ENCODE results near the gene ABHD14A.

The ABHD14A gene

GRCh38 chr3:51941798-51942602 lies 32.9 kb upstream of the ABHD14A start, which contains the start of the genes PARP3 and RRP9:
TSS of gene PARP3 (plus strand) at chr3:51942363. CDS start at chr3:51943356, 993 bp downstream.
TSS of gene RRP9 (minus strand) at chr3:51941904. CDS start at chr3:51941867, 37 bp downstream.
- peak; percentile 100 for DNase-seq

GRCh38 chr3:51942603-51943450 lies 32.0 kb upstream of the ABHD14A start:
- peak; percentile 36 for DNase-seq

DNA sequence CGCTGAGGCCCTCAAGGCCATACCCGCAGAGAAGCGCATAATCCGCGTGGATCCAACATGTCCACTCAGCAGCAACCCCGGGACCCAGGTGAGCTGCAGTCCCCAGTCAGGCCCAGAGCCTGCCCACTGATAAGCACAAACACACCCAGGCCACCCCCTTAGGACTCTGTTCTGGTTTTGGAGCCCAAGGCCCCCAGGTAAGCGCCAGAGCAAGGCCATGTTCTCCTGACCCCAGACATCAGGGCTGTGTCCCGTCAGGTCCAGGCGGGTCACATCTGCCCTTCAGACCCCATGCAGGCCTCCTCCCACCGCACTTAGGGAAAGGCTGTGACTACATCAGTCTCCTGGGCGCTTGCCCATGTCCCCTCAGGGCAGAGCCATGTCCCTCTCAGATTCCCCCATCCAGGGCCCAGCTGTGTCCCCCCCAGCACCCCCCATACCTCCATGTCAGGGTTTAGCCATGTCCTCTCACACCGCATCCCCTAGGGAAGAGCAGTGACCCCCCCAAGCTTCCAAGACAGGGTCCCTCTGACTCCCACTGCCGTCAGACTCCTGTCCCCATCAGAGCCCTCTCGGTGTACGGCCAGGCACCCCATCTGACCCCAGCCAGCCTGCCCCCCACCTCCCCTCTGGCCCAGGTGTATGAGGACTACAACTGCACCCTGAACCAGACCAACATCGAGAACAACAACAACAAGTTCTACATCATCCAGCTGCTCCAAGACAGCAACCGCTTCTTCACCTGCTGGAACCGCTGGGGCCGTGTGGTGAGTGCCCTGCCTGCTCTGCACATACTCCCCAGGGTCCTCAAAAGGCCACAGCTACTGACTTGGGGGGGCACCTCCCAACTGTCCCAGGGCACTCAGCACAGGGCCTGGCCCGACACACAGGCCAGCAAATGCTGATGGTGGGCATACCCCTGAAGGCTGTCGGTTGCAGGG lies 31.1 kb upstream of the ABHD14A start:
- DNase-seq = no peak

DNA sequence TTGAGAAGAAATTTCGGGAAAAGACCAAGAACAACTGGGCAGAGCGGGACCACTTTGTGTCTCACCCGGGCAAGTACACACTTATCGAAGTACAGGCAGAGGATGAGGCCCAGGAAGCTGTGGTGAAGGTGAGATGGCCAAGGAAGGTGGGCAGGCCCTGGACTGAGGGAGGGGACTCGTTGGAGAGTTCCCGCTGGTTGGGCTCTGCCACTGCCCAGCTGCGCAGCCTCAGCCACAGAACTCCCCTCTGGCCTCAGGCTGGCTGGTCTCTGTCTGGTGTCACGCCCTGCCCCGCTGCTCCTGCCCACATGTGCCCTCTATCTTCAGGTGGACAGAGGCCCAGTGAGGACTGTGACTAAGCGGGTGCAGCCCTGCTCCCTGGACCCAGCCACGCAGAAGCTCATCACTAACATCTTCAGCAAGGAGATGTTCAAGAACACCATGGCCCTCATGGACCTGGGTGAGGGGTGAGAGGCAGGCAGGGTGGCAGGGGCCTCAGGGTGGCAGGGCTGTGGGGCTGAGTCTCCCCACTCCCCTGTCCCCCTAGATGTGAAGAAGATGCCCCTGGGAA lies 30.3 kb upstream of the ABHD14A start:
- no peak for DNase-seq

DNA sequence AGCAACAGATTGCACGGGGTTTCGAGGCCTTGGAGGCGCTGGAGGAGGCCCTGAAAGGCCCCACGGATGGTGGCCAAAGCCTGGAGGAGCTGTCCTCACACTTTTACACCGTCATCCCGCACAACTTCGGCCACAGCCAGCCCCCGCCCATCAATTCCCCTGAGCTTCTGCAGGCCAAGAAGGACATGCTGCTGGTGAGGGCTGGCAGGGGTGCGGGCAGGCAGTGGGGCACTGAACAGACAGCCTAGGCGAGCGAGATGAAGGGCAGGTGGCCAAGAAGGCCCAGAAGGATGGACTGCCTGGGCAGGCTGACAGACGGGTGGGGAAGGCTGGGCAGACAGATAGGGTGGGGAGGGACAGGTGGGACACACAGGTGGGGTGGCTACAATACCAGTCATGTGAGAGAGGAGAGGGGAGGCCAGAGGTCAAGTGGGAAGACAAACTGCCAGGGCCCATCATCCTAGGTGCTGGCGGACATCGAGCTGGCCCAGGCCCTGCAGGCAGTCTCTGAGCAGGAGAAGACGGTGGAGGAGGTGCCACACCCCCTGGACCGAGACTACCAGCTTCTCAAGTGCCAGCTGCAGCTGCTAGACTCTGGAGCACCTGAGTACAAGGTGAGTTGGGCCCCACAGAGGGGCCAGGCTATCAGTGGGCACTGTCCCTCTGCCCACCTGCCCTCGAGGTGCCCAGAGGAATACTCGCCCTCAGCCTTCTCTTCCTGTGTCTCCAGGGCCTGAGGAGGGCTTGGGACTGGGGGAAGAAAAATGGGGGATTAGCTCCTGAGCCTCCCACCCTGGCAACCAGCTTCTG lies 29.6 kb upstream of the ABHD14A start:
- no peak for DNase-seq

DNA sequence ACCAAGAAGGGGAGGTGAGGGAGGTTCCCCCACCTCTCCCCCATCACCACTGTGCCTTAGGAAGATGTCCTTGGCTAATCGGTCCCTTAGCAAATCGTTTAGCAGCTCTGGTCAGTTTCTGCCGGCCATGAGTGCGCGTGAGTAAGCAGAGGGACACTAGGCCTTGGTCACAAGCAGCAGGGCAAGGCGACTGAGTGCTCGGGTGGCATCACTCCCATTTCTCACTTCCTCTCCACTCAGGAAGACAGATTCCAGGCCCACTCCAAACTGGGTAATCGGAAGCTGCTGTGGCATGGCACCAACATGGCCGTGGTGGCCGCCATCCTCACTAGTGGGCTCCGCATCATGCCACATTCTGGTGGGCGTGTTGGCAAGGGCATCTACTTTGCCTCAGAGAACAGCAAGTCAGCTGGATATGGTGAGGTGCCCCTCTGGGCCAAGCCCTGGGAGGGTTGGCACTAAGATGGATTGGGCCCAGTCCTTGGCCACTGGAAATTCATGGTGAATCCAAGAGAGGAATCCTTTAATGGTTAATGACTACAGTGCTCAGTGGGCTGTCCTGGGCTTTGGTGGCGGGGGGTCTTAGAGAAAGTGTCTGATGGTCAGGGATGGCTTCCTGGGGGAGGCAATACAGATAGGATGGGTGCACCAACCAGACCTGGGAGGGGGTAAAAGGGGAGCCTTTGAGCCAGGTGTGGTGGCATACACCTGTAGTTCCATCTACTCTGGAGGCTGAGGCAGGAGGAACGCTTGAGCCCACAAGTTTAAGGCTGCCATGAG lies 28.7 kb upstream of the ABHD14A start:
- DNase-seq = no peak

DNA sequence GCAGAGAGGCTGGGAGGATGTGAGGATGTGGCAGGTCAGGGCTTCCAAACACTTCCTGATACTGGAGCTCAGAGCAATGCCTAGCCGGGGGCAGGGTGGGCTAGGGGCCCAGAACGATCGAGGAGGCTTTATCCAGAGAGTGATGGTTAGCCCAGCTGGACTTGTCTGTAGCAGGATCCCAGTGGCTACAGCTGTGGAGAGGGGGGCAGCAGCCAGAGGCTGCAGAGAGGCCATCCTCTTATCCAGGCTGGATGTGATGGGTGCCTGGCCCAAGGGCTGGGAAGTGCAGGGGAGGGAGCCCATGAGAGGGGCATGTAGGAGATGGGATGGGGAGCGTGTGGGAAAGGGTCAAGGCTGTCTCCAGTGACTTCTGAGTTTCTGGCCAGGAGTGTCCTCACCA lies 28.1 kb upstream of the ABHD14A start:
- no peak for DNase-seq

GRCh38 chr3:51947215-51947900 lies 27.5 kb upstream of the ABHD14A start:
- no peak for DNase-seq

- DNase-seq = no peak
Measured at GRCh38 chr3:51948016-51948580, 26.8 kb upstream of the ABHD14A start.

DNA sequence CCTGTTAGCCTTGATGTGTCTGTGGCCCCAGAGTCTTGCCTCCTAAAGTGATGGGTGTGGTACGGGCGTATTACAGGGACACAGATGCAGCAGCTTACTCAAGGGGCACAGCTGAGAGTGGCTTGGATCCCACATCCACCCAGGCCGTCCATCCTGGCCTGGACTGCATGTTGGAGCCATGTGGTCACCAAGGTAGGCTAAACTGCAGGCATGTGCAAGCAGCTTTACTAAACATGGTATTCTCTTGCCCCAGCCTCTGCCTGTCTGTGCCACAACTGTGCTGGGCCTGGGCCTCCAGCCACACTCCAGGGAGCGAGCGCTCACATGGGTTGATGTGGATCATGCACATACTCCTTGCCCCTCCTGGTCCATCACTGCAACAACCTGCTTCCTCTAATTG lies 25.7 kb upstream of the ABHD14A start:
- DNase-seq = no peak

- DNase-seq = no peak
Measured at GRCh38 chr3:51950899-51951298, 24.0 kb upstream of the ABHD14A start.

DNA sequence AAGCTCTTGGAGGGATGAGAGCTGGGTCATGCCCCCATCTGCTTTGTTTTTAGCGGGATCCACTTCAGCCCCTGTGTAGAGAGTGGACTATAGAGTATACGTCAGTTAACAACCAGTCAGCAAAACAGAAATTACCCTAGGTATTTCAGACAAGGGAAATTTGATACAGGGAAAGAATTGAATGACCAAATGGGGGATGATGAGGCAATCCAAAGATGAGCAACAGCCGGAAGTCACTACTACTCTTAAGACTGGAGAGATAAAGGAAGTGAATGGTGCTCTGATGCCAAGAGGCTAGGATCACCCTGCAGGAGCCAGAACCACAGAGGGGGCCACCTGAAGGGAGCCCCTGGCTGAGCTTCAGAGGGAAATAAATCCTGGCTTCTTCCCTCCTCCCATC lies 21.4 kb upstream of the ABHD14A start:
- DNase-seq = no peak

GRCh38 chr3:51954105-51954504 lies 20.8 kb upstream of the ABHD14A start:
- DNase-seq = no peak

- DNase-seq = no peak
Measured at GRCh38 chr3:51954713-51955112, 20.2 kb upstream of the ABHD14A start.

- DNase-seq = no peak
Measured at GRCh38 chr3:51955175-51955892, 19.5 kb upstream of the ABHD14A start, which contains the start of gene GPR62. TSS of gene GPR62 (plus strand) at chr3:51955381. CDS start at chr3:51955653, 272 bp downstream.

- DNase-seq = peak; percentile 33
Measured at GRCh38 chr3:51955893-51956770, 18.7 kb upstream of the ABHD14A start.

GRCh38 chr3:51957520-51958205 lies 17.2 kb upstream of the ABHD14A start:
- no peak for DNase-seq

Data from activated gamma-delta T cell treated with Interleukin-2 at 50 U/mL for 16 hours (primary cell).